MM.1S (cell line): ENCODE data around the gene SLC2A10.
A peak's percentile ranks its signal among the peaks of the same experiment; 100 is the strongest.

Source experiments
- DNase-seq: peaks from one replicate; pipeline ENCODE4 v3.0.0-alpha.2; 2015
- H2AFZ ChIP-seq: fragments of 300-600 bp; sonication (generic); 2 replicates; pipeline ENCODE4 v1.6.0; 2016; ENCODE audit warnings: antibody characterized with exemption, low read length
- H3F3A ChIP-seq: fragments of 300-600 bp; sonication (generic); 2 replicates; pipeline ENCODE4 v1.6.1; 2016; ENCODE audit warnings: mild to moderate bottlenecking, antibody characterized with exemption, low read length, moderate library complexity, mixed read lengths; ENCODE audit not compliant: insufficient read depth
- H3K27ac ChIP-seq: fragments of 300-600 bp; sonication (generic); 2 replicates; pipeline ENCODE4 v1.5.1; 2016; ENCODE audit warnings: mild to moderate bottlenecking, low read length
- H3K27me3 ChIP-seq: fragments of 300-600 bp; sonication (generic); replicated peaks from 2 replicates; pipeline ENCODE4 v1.6.0; 2016; ENCODE audit warnings: low read length; ENCODE audit not compliant: insufficient read depth
- H3K36me3 ChIP-seq: fragments of 300-600 bp; sonication (generic); replicated peaks from 2 replicates; pipeline ENCODE4 v1.6.1; 2016; ENCODE audit warnings: mild to moderate bottlenecking, low read length, mixed read lengths; ENCODE audit not compliant: insufficient read depth
- H3K4me1 ChIP-seq: fragments of 300-600 bp; sonication (generic); 2 replicates; pipeline ENCODE4 v1.6.1; 2016; ENCODE audit warnings: low read length, mixed read lengths
- H3K4me2 ChIP-seq: fragments of 300-600 bp; sonication (generic); 2 replicates; pipeline ENCODE4 v1.6.0; 2016; ENCODE audit warnings: low read depth, low read length
- H3K4me3 ChIP-seq: fragments of 300-600 bp; sonication (generic); 2 replicates; pipeline ENCODE4 v1.5.1; 2016; ENCODE audit warnings: low read length, mixed read lengths
- H3K79me2 ChIP-seq: fragments of 300-600 bp; sonication (generic); 2 replicates; pipeline ENCODE4 v1.6.1; 2016; ENCODE audit warnings: mixed run types, low read length, mixed read lengths
- H3K9ac ChIP-seq: fragments of 300-600 bp; sonication (generic); 2 replicates; pipeline ENCODE4 v1.6.1; 2016; ENCODE audit warnings: low read length, mixed read lengths
- H3K9me2 ChIP-seq: fragments of 300-600 bp; sonication (generic); replicated peaks from 2 replicates; pipeline ENCODE4 v1.6.1; 2016; ENCODE audit warnings: mild to moderate bottlenecking, low read length, mixed read lengths; ENCODE audit not compliant: insufficient read depth
- H3K9me3 ChIP-seq: fragments of 300-600 bp; sonication (generic); replicated peaks from 2 replicates; pipeline ENCODE4 v1.6.1; 2016; ENCODE audit warnings: mild to moderate bottlenecking, low read length, mixed read lengths; ENCODE audit not compliant: insufficient read depth
- H4K20me1 ChIP-seq: fragments of 300-600 bp; sonication (generic); 2 replicates; pipeline ENCODE4 v1.6.1; 2016; ENCODE audit warnings: mild to moderate bottlenecking, low read length, moderate library complexity, mixed read lengths; ENCODE audit not compliant: insufficient read depth
- EZH2 ChIP-seq: fragments of 300-600 bp; sonication (generic); optimal IDR thresholded peaks from 2 replicates; pipeline ENCODE3; 2017; ENCODE audit warnings: low read depth, mild to moderate bottlenecking, antibody characterized with exemption, low read length, mixed read lengths
- EZH2phosphoT487 ChIP-seq: fragments of 300-600 bp; sonication (generic); IDR thresholded peaks from 2 replicates; pipeline ENCODE4 v1.6.1; 2018; ENCODE audit warnings: antibody characterized with exemption, low read length
- TF ChIP-seq, protein P1 (sequence below): fragments of 300-600 bp; sonication (generic); IDR thresholded peaks from 2 replicates; pipeline ENCODE4 v1.5.1; 2016; ENCODE audit warnings: antibody characterized with exemption, low read length, mixed read lengths

Gene SLC2A10

GRCh38 chr20:46694484-46694883 is 15.0 kb upstream of the SLC2A10 start:
- Histone ChIP-seq H3K9ac (no peak overlapping the region), H3K27ac (no peak overlapping the region), H3K9me3 (no peaks in the 10 kb centered on the region), H3K9me2 (no peaks in the 10 kb centered on the region), H3K27me3 (no peaks in the 10 kb centered on the region), H3K4me1 (peaks cover 35% of the 10 kb centered on the region), H4K20me1 (no peaks in the 10 kb centered on the region), H3K4me2 (no peak overlapping the region), H3K4me3 (no peak overlapping the region), H3F3A (peaks cover 7% of the 10 kb centered on the region; the same call in 1 of the 2 replicates), H2AFZ (peak overlapping the region; percentile 5), H3K79me2 (no peaks in the 10 kb centered on the region), H3K36me3 (no peaks in the 10 kb centered on the region)
- TF ChIP-seq EZH2 (no peak), EZH2phosphoT487 (no peak)
- DNase-seq: peak; percentile 38

DNA sequence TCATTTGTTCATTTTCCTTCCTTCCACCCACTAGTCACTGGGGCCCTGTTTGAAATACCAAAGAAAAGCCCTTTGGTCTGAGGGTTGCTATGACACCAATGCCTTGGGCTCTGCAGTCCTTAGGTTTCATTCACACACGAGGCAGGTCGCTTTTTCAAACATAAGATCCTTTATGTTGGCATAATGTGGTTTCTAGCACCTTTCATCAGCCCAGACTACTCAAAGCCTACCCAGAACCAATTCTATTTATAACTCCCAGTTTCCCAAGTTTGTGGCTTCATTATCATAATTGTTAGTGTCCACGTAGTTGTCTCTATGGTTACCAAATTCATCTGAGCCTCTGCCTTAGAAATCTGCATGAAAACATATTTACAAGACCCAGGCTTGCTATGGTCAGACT is 13.6 kb upstream of the SLC2A10 start:
- H3K9me2 ChIP-seq: no peaks in the 10 kb centered on the region
- DNase-seq: peak; percentile 64
- H2AFZ ChIP-seq: 0 out of 2 replicates have a peak overlapping the region, but pooled peaks have one; percentile 34
- H3K27me3 ChIP-seq: no peaks in the 10 kb centered on the region
- peaks cover 31% of the 10 kb centered on the region for H3K4me1 ChIP-seq
- TF ChIP-seq EZH2 (no peak), EZH2phosphoT487 (no peak)
- TF ChIP-seq, protein P1, sequence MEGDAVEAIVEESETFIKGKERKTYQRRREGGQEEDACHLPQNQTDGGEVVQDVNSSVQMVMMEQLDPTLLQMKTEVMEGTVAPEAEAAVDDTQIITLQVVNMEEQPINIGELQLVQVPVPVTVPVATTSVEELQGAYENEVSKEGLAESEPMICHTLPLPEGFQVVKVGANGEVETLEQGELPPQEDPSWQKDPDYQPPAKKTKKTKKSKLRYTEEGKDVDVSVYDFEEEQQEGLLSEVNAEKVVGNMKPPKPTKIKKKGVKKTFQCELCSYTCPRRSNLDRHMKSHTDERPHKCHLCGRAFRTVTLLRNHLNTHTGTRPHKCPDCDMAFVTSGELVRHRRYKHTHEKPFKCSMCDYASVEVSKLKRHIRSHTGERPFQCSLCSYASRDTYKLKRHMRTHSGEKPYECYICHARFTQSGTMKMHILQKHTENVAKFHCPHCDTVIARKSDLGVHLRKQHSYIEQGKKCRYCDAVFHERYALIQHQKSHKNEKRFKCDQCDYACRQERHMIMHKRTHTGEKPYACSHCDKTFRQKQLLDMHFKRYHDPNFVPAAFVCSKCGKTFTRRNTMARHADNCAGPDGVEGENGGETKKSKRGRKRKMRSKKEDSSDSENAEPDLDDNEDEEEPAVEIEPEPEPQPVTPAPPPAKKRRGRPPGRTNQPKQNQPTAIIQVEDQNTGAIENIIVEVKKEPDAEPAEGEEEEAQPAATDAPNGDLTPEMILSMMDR: no peak
- peak overlapping the region; percentile 37 for H3K4me2 ChIP-seq
- no peaks in the 10 kb centered on the region for H3K9me3 ChIP-seq
- peak overlapping the region; percentile 31; the same call in 1 of the 2 replicates for H3K9ac ChIP-seq
- H3K36me3 ChIP-seq: no peaks in the 10 kb centered on the region
- H3K4me3 ChIP-seq: no peak overlapping the region
- no peaks in the 10 kb centered on the region for H3K79me2 ChIP-seq
- H4K20me1 ChIP-seq: no peaks in the 10 kb centered on the region
- H3F3A ChIP-seq: peaks cover 7% of the 10 kb centered on the region; the same call in 1 of the 2 replicates
- H3K27ac ChIP-seq: peak overlapping the region; percentile 72

- Histone ChIP-seq H3K4me1 (peaks cover 31% of the 10 kb centered on the region), H3K4me3 (no peak overlapping the region), H3K27ac (peak overlapping the region; percentile 72; the same call in 1 of the 2 replicates), H3K9me2 (no peaks in the 10 kb centered on the region), H3K9ac (0 out of 2 replicates have a peak overlapping the region, but pooled peaks have one; percentile 31), H3K27me3 (no peaks in the 10 kb centered on the region), H3K9me3 (no peaks in the 10 kb centered on the region), H3F3A (peaks cover 7% of the 10 kb centered on the region; the same call in 1 of the 2 replicates), H4K20me1 (no peaks in the 10 kb centered on the region), H2AFZ (peak overlapping the region; percentile 24), H3K79me2 (no peaks in the 10 kb centered on the region), H3K4me2 (peak overlapping the region; percentile 48; the same call in 1 of the 2 replicates), H3K36me3 (no peaks in the 10 kb centered on the region)
- no peak for TF ChIP-seq EZH2
- TF ChIP-seq, protein P1: no peak
- TF ChIP-seq EZH2phosphoT487: no peak
- DNase-seq: peak; percentile 26
These were observed 12.6 kb upstream of the SLC2A10 start for GRCh38 chr20:46696791-46697279.

DNA sequence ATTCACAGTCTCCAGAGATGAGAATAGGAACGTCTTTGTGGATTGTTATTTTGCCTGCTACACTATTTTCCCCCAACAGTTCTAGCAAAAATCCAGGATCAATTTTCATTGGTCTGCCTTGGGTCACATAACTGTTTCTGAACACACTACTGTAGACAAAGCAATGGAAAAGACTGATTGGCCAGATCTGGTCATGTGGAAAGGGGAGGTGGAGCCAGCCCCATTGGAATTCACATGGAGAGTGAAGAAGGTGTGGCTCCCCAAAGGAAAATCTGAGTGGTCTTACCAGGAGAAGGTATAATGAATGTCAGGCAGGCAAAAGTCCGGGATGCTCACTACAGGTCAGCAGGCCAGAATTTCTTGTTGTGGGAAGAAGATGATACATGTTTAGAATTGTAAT is 10.7 kb upstream of the SLC2A10 start:
- Histone ChIP-seq H3K79me2 (no peaks in the 10 kb centered on the region), H2AFZ (no peak overlapping the region), H3K9me3 (no peaks in the 10 kb centered on the region), H3K9ac (no peak overlapping the region), H4K20me1 (no peaks in the 10 kb centered on the region), H3F3A (peaks cover 7% of the 10 kb centered on the region; the same call in 1 of the 2 replicates), H3K4me3 (no peak overlapping the region), H3K27me3 (no peaks in the 10 kb centered on the region), H3K27ac (no peak overlapping the region), H3K9me2 (no peaks in the 10 kb centered on the region), H3K4me2 (no peak overlapping the region), H3K36me3 (no peaks in the 10 kb centered on the region), H3K4me1 (peaks cover 31% of the 10 kb centered on the region)
- DNase-seq: no peak
- no peak for TF ChIP-seq EZH2phosphoT487
- TF ChIP-seq EZH2: no peak
